NT2/D1 (cell line): ENCODE results near the gene ARHGEF16.

ENCODE experiments used
- YY1 ChIP-seq: IDR thresholded peaks from 2 replicates; pipeline ENCODE4 v1.6.1; 2011; ENCODE audit not compliant: insufficient read length, insufficient read depth
- ZNF274 ChIP-seq: IDR thresholded peaks from 2 replicates; pipeline ENCODE4 v1.6.1; 2011; ENCODE audit warnings: mild to moderate bottlenecking, low read depth, low read length

- no peak for TF ChIP-seq ZNF274
- no peak for TF ChIP-seq YY1
Observed at GRCh38 chr1:3515272-3515671, 60.8 kb downstream of the ARHGEF16 start.
